RWPE2 (cell line): Measurements from ENCODE around the gene ZCCHC9.
"Not testable (repeated sequence)": the region's sequence is repeated elsewhere in the genome, so short reads cannot be mapped to it uniquely, and the experiment has no call there.

ENCODE experiments used
- ATAC-seq: fragments of 200-7000 bp; cut with Tn5 transposase; 3 replicates; pipeline ENCODE4 v1.9.1; 2021; ENCODE audit warnings: low read depth
- DNase-seq: peaks from one replicate; pipeline ENCODE4 v3.0.0-alpha.2; 2020; ENCODE audit warnings: low spot score
- H3K27ac ChIP-seq: fragments of 450-650 bp; 2 replicates; pipeline ENCODE4 v1.5.1; 2017; ENCODE audit warnings: mild to moderate bottlenecking; ENCODE audit not compliant: poor library complexity, severe bottlenecking
- H3K27me3 ChIP-seq: fragments of 250-450 bp; sonication (Bioruptor Pico); 2 replicates; pipeline ENCODE4 v1.5.1; 2021; ENCODE audit warnings: mild to moderate bottlenecking, moderate library complexity; ENCODE audit not compliant: insufficient read depth, poor library complexity, severe bottlenecking
- H3K36me3 ChIP-seq: fragments of 250-450 bp; sonication (Bioruptor Pico); 2 replicates; pipeline ENCODE4 v1.5.1; 2020; ENCODE audit warnings: low read depth, mild to moderate bottlenecking, moderate library complexity
- H3K4me1 ChIP-seq: fragments of 250-450 bp; sonication (Bioruptor Pico); 2 replicates; pipeline ENCODE4 v1.5.1; 2021; ENCODE audit warnings: mild to moderate bottlenecking, moderate library complexity; ENCODE audit not compliant: insufficient read depth, poor library complexity, severe bottlenecking
- H3K4me3 ChIP-seq: fragments of 250-450 bp; sonication (Bioruptor Pico); 2 replicates; pipeline ENCODE4 v1.5.1; 2021; ENCODE audit warnings: mild to moderate bottlenecking, moderate library complexity; ENCODE audit not compliant: severe bottlenecking
- H3K9me3 ChIP-seq: fragments of 250-450 bp; sonication (Bioruptor Pico); 2 replicates; pipeline ENCODE4 v1.5.1; 2021; ENCODE audit warnings: mild to moderate bottlenecking, moderate library complexity; ENCODE audit not compliant: severe bottlenecking
- TF ChIP-seq, protein P1 (sequence below): fragments of 450-650 bp; IDR thresholded peaks from one replicate; pipeline ENCODE4 v1.5.1; 2017; ENCODE audit warnings: mild to moderate bottlenecking, moderate library complexity; ENCODE audit not compliant: poor library complexity, severe bottlenecking

ZCCHC9 gene

DNA sequence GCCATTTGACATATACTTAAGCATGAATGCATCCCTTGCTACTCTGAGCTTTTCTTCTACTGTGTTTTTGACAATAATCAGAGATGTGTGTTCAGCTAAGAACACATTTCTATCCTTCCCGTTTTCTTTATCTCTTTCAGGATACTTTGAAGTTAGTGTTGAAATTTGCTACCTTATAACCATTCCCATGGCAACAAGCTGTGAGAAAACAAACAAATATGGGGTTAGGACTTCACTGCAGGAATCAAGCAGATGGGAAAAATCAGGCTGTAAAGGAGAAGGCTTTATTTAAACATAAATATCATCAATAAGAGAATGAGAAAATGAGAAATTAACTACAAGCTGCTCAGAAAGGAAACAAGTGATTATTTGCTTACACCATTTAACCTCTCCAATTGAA lies 35.2 kb downstream of the ZCCHC9 start:
- Histone ChIP-seq H3K4me1 (no peaks in the 10 kb centered on the region), H3K36me3 (no peaks in the 10 kb centered on the region), H3K4me3 (no peak overlapping the region), H3K27me3 (no peaks in the 10 kb centered on the region), H3K9me3 (no peaks in the 10 kb centered on the region), H3K27ac (no peak overlapping the region)
- DNase-seq (no peak), ATAC-seq (no peak)
- TF ChIP-seq, protein P1, sequence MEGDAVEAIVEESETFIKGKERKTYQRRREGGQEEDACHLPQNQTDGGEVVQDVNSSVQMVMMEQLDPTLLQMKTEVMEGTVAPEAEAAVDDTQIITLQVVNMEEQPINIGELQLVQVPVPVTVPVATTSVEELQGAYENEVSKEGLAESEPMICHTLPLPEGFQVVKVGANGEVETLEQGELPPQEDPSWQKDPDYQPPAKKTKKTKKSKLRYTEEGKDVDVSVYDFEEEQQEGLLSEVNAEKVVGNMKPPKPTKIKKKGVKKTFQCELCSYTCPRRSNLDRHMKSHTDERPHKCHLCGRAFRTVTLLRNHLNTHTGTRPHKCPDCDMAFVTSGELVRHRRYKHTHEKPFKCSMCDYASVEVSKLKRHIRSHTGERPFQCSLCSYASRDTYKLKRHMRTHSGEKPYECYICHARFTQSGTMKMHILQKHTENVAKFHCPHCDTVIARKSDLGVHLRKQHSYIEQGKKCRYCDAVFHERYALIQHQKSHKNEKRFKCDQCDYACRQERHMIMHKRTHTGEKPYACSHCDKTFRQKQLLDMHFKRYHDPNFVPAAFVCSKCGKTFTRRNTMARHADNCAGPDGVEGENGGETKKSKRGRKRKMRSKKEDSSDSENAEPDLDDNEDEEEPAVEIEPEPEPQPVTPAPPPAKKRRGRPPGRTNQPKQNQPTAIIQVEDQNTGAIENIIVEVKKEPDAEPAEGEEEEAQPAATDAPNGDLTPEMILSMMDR: no peak

DNA sequence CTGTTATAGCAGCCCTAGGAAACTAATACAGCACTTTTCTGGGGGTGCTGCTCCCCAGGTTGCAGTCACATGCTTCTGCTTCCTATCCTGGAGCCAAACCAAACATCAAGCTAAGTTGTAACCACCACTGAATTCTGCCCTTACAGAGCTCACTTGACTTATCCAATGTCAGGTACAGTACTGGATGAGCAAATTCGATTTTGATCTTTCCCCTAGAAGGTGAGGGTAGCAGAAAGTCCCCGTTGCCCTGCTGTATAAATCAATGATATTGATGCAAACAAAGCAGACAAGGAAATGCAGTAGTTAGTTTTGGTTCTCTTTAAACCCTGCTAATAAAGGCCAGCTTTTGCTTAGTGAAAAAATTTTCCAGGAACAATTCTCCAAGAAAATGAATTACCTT lies 36.4 kb downstream of the ZCCHC9 start:
- no peaks in the 10 kb centered on the region for H3K27me3 ChIP-seq
- TF ChIP-seq, protein P1: no peak
- no peak for ATAC-seq

DNA sequence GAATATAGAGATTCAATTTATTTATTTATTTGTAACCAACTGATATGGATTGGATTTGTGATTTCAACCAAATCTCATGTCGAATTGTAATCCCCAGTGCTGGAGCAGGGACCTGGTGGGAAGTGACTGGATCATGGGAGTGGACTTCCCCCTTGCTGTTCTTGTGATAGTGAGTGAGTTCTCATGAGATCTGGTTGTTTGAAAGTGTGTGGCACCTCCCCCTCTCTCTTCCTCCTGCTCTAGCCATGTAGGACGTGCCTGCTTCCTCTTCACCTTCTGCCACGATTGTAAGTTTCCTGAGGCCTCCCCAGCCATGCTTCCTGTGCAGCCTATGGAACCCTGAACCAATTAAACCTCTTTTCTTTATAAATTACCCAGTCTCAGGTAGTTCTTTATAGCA lies 36.8 kb downstream of the ZCCHC9 start:
- H3K36me3 ChIP-seq, H3K27ac ChIP-seq, H3K4me3 ChIP-seq, H3K27me3 ChIP-seq, DNase-seq, H3K9me3 ChIP-seq, H3K4me1 ChIP-seq, ATAC-seq: not testable (repeated sequence)

More for the DNA sequence above, 36.4 kb downstream of the ZCCHC9 start:
- Histone ChIP-seq H3K9me3 (no peaks in the 10 kb centered on the region), H3K4me1 (no peaks in the 10 kb centered on the region), H3K36me3 (no peaks in the 10 kb centered on the region), H3K27ac (no peak overlapping the region), H3K4me3 (no peak overlapping the region)
- DNase-seq: no peak

GRCh38 chr5:81344736-81345135 lies 43.3 kb downstream of the ZCCHC9 start:
- H3K9me3 ChIP-seq: no peaks in the 10 kb centered on the region
- no peak for ATAC-seq
- no peaks in the 10 kb centered on the region for H3K36me3 ChIP-seq
- no peak overlapping the region for H3K27ac ChIP-seq
- TF ChIP-seq, protein P1: no peak
- H3K27me3 ChIP-seq: no peaks in the 10 kb centered on the region
- no peak overlapping the region for H3K4me3 ChIP-seq
- no peak for DNase-seq
- no peaks in the 10 kb centered on the region for H3K4me1 ChIP-seq

DNA sequence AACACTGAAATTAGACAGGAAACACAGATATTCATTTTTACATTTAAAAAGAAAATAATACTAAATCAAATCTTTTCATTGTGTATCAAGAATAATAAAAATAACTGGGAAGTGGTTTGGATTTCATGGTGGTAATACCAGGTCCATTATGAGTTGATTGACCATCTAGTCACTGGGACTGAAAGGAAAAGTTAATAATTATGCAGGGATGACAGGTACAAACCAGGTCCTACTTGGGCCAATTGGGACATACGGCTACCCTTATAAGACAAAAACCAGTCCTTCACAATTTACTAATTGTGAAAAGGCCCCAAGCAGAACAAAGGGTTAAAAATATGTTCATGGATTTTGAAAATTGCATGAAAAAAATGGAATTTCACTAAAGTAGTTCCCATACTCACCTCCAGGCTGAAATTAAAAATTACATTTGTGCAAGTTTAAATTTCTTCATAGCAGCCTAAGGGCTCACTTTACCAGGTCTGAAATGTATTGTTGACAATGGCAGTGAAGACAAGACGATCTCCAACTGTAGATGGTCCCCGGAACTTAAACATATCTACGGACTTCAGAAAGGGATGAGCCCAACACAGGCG lies 44.1 kb downstream of the ZCCHC9 start:
- H3K36me3 ChIP-seq: no peaks in the 10 kb centered on the region
- no peak overlapping the region for H3K4me3 ChIP-seq
- ATAC-seq: no peak
- DNase-seq: no peak
- H3K27me3 ChIP-seq: no peaks in the 10 kb centered on the region
- H3K9me3 ChIP-seq: no peaks in the 10 kb centered on the region
- no peaks in the 10 kb centered on the region for H3K4me1 ChIP-seq
- TF ChIP-seq, protein P1: no peak
- H3K27ac ChIP-seq: no peak overlapping the region
